SK-N-SH (cell line): ENCODE results near the gene ABCA4. TPM values are rescaled to one million over a fixed set of nuclear protein-coding genes. Genes with fewer than 3 reads are reported as not detected.

Experiments
- CTCF ChIA-PET: fragments of 300-600, 350-600 bp; formaldehyde crosslinking; extraction: SDS; loops from one replicate; lab custom pipeline; 2021; lab: Yijun Ruan, JAX
- POLR2A ChIA-PET: fragments of 350-600 bp; sonication (Branson Sonifier 250); formaldehyde crosslinking; extraction: SDS; loops from one replicate; lab custom pipeline; 2020; ENCODE audit warnings: antibody characterized with exemption, inconsistent platforms; lab: Yijun Ruan, JAX
- DNase-seq: peaks from one replicate; pipeline ENCODE4 v3.0.0; 2012
- H2AFZ ChIP-seq: fragments of 200-600 bp; sonication (generic); 2 replicates; pipeline ENCODE4 v1.8.1; 2016; ENCODE audit warnings: antibody characterized with exemption, mild to moderate bottlenecking, low read depth
- H3F3A ChIP-seq: fragments of 200-600 bp; sonication (generic); replicated peaks from 2 replicates; pipeline ENCODE3; 2016; ENCODE audit warnings: antibody characterized with exemption, mild to moderate bottlenecking; ENCODE audit not compliant: insufficient read depth
- H3K27ac ChIP-seq, 2 experiments: fragments of 200-500 bp in 1 of 2; fragments of 200-600 bp in 1 of 2; sonication (Bioruptor generic) in 1 of 2; sonication (generic), shearing (Covaris generic) in 1 of 2; 2 replicates each; pipeline versions ENCODE4 v1.5.1 to v1.6.1; 2014 to 2016; ENCODE audit warnings: low read depth in 2 of 2, inconsistent platforms in 1 of 2, low read length in 1 of 2, mild to moderate bottlenecking in 1 of 2, mixed read lengths in 1 of 2
- H3K27me3 ChIP-seq: fragments of 200-600 bp; sonication (generic), shearing (Covaris generic); 2 replicates; pipeline ENCODE4 v1.6.1; 2016; ENCODE audit warnings: mixed run types; ENCODE audit not compliant: insufficient read depth
- H3K36me3 ChIP-seq, 2 experiments: fragments of 200-500 bp in 1 of 2; fragments of 200-600 bp in 1 of 2; sonication (Bioruptor generic) in 1 of 2; sonication (generic) in 1 of 2; replicated peaks in 1 of 2; 2 replicates each; pipeline versions ENCODE3 to v1.5.1; 2014 to 2016; ENCODE audit warnings: low read length in 1 of 2, mild to moderate bottlenecking in 1 of 2; ENCODE audit not compliant: insufficient read depth in 2 of 2, control insufficient read depth in 1 of 2
- H3K4me1 ChIP-seq, 2 experiments: fragments of 200-500 bp in 1 of 2; fragments of 200-600 bp in 1 of 2; sonication (Bioruptor generic) in 1 of 2; sonication (generic), shearing (Covaris generic) in 1 of 2; 2 replicates each; pipeline versions ENCODE4 v1.5.1 to v1.6.1; 2014 to 2016; ENCODE audit warnings: low read depth in 1 of 2, low read length in 1 of 2, mixed run types in 1 of 2; ENCODE audit not compliant: insufficient read depth in 2 of 2, control insufficient read depth in 1 of 2
- H3K4me2 ChIP-seq: fragments of 200-600 bp; sonication (generic), shearing (Covaris generic); 2 replicates; pipeline ENCODE4 v1.6.1; 2017; ENCODE audit warnings: mixed run types
- H3K4me3 ChIP-seq, 2 experiments: fragments of 200-500 bp in 1 of 2; fragments of 200-600 bp in 1 of 2; sonication (Bioruptor generic) in 1 of 2; sonication (generic), shearing (Covaris generic) in 1 of 2; 2 replicates each; pipeline versions ENCODE4 v1.5.1 to v1.8.1; 2014 to 2016; ENCODE audit warnings: low read depth in 2 of 2, inconsistent platforms in 1 of 2, low read length in 1 of 2, mild to moderate bottlenecking in 1 of 2, mixed read lengths in 1 of 2, moderate library complexity in 1 of 2
- H3K79me2 ChIP-seq: fragments of 200-600 bp; sonication (generic); 2 replicates; pipeline ENCODE4 v1.8.1; 2017; ENCODE audit warnings: mild to moderate bottlenecking; ENCODE audit not compliant: insufficient read depth
- H3K9ac ChIP-seq: fragments of 200-600 bp; sonication (generic); 2 replicates; pipeline ENCODE4 v1.6.1; 2017; ENCODE audit warnings: mixed run types
- H3K9me2 ChIP-seq: fragments of 200-600 bp; sonication (generic); 2 replicates; pipeline ENCODE4 v1.6.1; 2017; ENCODE audit warnings: mixed run types
- H3K9me3 ChIP-seq: fragments of 200-600 bp; sonication (generic); 2 replicates; pipeline ENCODE4 v1.6.1; 2017; ENCODE audit warnings: mixed run types, mild to moderate bottlenecking, moderate library complexity
- H4K20me1 ChIP-seq: fragments of 200-600 bp; sonication (generic); 2 replicates; pipeline ENCODE4 v1.6.1; 2017; ENCODE audit warnings: mild to moderate bottlenecking, mixed run types; ENCODE audit not compliant: insufficient read depth
- EP300 ChIP-seq, 2 experiments: IDR thresholded peaks; 2 replicates each; pipeline versions ENCODE4 v1.4.0 to v1.6.1; 2012; ENCODE audit warnings: borderline replicate concordance in 1 of 2, low read depth in 1 of 2, low read length in 1 of 2
- EZH2phosphoT487 ChIP-seq: fragments of 200-600 bp; sonication (generic); IDR thresholded peaks from 2 replicates; pipeline ENCODE4 v1.6.1; 2017; ENCODE audit warnings: low read depth, mixed run types, mild to moderate bottlenecking, antibody characterized with exemption, moderate library complexity, borderline replicate concordance
- FOXJ3 ChIP-seq: sonication (generic); formaldehyde crosslinking; IDR thresholded peaks from 2 replicates; pipeline ENCODE4 v1.5.1; 2020; ENCODE audit warnings: mild to moderate bottlenecking, missing genetic modification reagents
- MXI1 ChIP-seq: IDR thresholded peaks from 2 replicates; pipeline ENCODE4 v1.6.1; 2012; ENCODE audit warnings: mild to moderate bottlenecking, low read depth, low read length, improper control_type of control experiment
- NFIC ChIP-seq: IDR thresholded peaks from 2 replicates; pipeline ENCODE4 v1.4.0; 2012; ENCODE audit warnings: borderline replicate concordance
- NRF1 ChIP-seq: IDR thresholded peaks from 2 replicates; pipeline ENCODE4 v1.6.1; 2012; ENCODE audit warnings: low read depth, mild to moderate bottlenecking, low read length
- POLR2AphosphoS5 ChIP-seq: IDR thresholded peaks from 2 replicates; pipeline ENCODE4 v1.6.1; 2012; ENCODE audit warnings: low read depth, low read length
- RCOR1 ChIP-seq: fragments of 150-350 bp; IDR thresholded peaks from 2 replicates; pipeline ENCODE4 v1.6.1; 2017; ENCODE audit warnings: antibody characterized with exemption, low read length
- RFX5 ChIP-seq: IDR thresholded peaks from 2 replicates; pipeline ENCODE4 v1.6.1; 2012; ENCODE audit warnings: mild to moderate bottlenecking, improper control_type of control experiment, low read length
- SIN3A ChIP-seq: IDR thresholded peaks from 2 replicates; pipeline ENCODE4 v1.6.1; 2012; ENCODE audit warnings: low read depth, mild to moderate bottlenecking, low read length, moderate library complexity, borderline replicate concordance
- SMC3 ChIP-seq: IDR thresholded peaks from 2 replicates; pipeline ENCODE4 v1.6.1; 2012; ENCODE audit warnings: low read depth, low read length, improper control_type of control experiment
- TAF1 ChIP-seq: IDR thresholded peaks from 2 replicates; pipeline ENCODE4 v1.6.1; 2012; ENCODE audit warnings: low read depth, mild to moderate bottlenecking, low read length, moderate library complexity, borderline replicate concordance
- TEAD4 ChIP-seq: IDR thresholded peaks from 2 replicates; pipeline ENCODE4 v1.4.0; 2012; ENCODE audit warnings: mild to moderate bottlenecking, borderline replicate concordance; ENCODE audit not compliant: insufficient read depth
- WGBS: methylation state at CpG from one replicate; pipeline ENCODE4 v1.1.6; 2017; ENCODE audit warnings: low lambda C conversion rate; 5-methylcytosine and 5-hydroxymethylcytosine counted together
- polyA plus RNA-seq, 3 experiments: library from polyadenylated mRNA; depleted of rRNA; stranded (reverse); fragments of >200 nt; gene quantifications; 2 replicates each; pipeline ENCODE4 v1.2.3, GENCODE V29; 2012
- TF ChIP-seq, protein P1 (sequence below): fragments of 150-350 bp; IDR thresholded peaks from 2 replicates; pipeline ENCODE4 v1.6.1; 2016; ENCODE audit warnings: mild to moderate bottlenecking, low read depth, low read length
- TF ChIP-seq, protein P2 (sequence below): IDR thresholded peaks from 2 replicates; pipeline ENCODE4; 2012
- TF ChIP-seq, protein P3 (sequence below): IDR thresholded peaks from 2 replicates; pipeline ENCODE4 v1.4.0; 2012; ENCODE audit warnings: low read depth
- TF ChIP-seq, protein P4 (sequence below): IDR thresholded peaks from 2 replicates; pipeline ENCODE4 v1.4.0; 2012; ENCODE audit warnings: low read depth, borderline replicate concordance
- TF ChIP-seq, protein P5 (sequence below): fragments of 200-600 bp; sonication (generic); IDR thresholded peaks from 2 replicates; pipeline ENCODE4 v1.6.1; 2017; ENCODE audit warnings: antibody characterized with exemption, mild to moderate bottlenecking, moderate library complexity
- TF ChIP-seq, protein P6 (sequence below): fragments of 150-350 bp; IDR thresholded peaks from 2 replicates; pipeline ENCODE4 v1.6.1; 2017; ENCODE audit warnings: antibody characterized with exemption, low read length, low read depth, borderline replicate concordance

Gene ABCA4
- polyA plus RNA-seq, 1 of the 3 experiments (the other 2 are of a cell fraction) = 0.03 TPM

DNA sequence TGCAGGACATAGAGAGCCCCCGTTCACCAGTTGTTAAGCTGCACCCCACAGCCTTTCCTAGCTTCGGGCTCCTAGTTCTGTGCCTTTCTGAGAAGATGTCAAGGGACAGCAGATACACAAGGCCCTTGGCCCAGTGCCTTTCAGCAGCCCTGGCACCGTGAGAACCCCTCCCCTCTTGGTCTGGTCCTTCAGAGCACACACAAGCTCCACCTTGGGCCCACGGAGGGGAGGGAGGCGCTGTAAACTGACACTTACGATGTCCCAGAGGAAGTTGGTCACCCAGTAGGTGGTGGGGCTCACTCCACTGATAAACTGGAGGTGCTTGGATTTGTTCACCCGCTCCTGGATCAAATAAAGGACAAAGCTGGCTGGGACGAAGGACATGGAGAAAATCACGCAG, 101.6 kb downstream of the ABCA4 start:
- TF ChIP-seq FOXJ3 (CRISPR knock-in tag) (no peak), RFX5 (no peak), NRF1 (no peak), TEAD4 (no peak), TAF1 (no peak)
- TF ChIP-seq, all 33 proteins: peak for 0
- peaks cover 0 to 8% of the 10 kb centered on the region in 2 experiments; a peak in 1 of 4 replicates for H3K4me1 ChIP-seq
- H3K9ac ChIP-seq = no peak overlapping the region
- no peaks in the 10 kb centered on the region for H3K79me2 ChIP-seq
- no peak overlapping the region for H3K4me3 ChIP-seq
- WGBS = 81% methylated on average over 9 of the region's 9 CpGs
- no peaks in the 10 kb centered on the region for H3K9me2 ChIP-seq
- ChIA-PET CTCF (interaction anchor here (0.6 to 35.1 kb wide), 3 partner anchors 21 to 315 kb away, joined by 3 to 889 read pairs (median 8); no protein-coding TSS in a partner anchor), POLR2A (no interaction called here)
- H2AFZ ChIP-seq = no peak overlapping the region
- DNase-seq = no peak
- H3K9me3 ChIP-seq = no peaks in the 10 kb centered on the region
- no peaks in the 10 kb centered on the region for H4K20me1 ChIP-seq
- no peaks in the 10 kb centered on the region for H3K36me3 ChIP-seq
- H3F3A ChIP-seq = no peaks in the 10 kb centered on the region
- H3K27me3 ChIP-seq = no peaks in the 10 kb centered on the region
- no peak overlapping the region for H3K27ac ChIP-seq
- H3K4me2 ChIP-seq = no peak overlapping the region

DNA sequence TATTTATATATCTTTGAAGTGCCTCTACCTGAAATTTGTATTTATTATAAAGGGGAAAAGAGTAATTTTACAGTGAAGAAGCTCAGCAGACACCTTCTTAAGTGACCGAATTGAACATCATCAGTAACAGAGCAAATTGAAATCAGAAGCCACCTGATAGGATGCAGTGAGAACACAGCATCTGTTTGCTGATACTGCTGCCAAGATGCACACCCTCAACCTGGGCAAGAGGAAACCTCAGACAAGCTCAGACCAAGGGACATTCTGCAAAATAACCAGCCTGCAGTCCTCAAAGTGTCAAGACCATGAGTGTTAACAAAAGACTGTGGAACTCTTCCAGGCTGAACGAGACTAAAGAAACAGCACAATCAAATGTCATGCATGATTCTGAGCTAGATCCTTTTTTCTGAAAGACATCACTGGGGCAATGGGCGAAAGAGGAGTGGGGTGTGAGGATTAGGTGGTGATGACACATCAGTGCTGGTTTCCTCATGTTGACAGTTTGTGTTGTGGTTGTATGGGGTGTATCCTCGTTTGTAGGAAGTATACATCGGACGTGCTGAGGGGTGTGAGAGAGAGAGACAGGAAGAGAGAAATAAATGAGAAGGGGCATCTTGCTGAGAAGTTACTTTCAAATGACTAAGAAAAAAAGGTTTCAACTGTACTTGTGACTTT, 103.7 kb downstream of the ABCA4 start:
- no peaks in the 10 kb centered on the region for H3K27me3 ChIP-seq
- H3K9ac ChIP-seq = no peak overlapping the region
- no peak overlapping the region for H3K4me2 ChIP-seq
- no peaks in the 10 kb centered on the region for H3K36me3 ChIP-seq
- no peak for TF ChIP-seq EP300 (IDR thresholded peaks at IDR 0.05; ENCODE audit: borderline replicate concordance in 1 of 2, low read depth in 1 of 2, low read length in 1 of 2)
- TF ChIP-seq, protein P1, sequence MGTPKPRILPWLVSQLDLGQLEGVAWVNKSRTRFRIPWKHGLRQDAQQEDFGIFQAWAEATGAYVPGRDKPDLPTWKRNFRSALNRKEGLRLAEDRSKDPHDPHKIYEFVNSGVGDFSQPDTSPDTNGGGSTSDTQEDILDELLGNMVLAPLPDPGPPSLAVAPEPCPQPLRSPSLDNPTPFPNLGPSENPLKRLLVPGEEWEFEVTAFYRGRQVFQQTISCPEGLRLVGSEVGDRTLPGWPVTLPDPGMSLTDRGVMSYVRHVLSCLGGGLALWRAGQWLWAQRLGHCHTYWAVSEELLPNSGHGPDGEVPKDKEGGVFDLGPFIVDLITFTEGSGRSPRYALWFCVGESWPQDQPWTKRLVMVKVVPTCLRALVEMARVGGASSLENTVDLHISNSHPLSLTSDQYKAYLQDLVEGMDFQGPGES = no peak
- TF ChIP-seq MXI1 = no peak
- TF ChIP-seq NFIC = no peak
- no peak for TF ChIP-seq FOXJ3 (CRISPR knock-in tag)
- TF ChIP-seq, protein P2, sequence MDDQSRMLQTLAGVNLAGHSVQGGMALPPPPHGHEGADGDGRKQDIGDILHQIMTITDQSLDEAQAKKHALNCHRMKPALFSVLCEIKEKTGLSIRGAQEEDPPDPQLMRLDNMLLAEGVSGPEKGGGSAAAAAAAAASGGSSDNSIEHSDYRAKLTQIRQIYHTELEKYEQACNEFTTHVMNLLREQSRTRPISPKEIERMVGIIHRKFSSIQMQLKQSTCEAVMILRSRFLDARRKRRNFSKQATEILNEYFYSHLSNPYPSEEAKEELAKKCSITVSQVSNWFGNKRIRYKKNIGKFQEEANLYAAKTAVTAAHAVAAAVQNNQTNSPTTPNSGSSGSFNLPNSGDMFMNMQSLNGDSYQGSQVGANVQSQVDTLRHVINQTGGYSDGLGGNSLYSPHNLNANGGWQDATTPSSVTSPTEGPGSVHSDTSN = no peak
- TF ChIP-seq, protein P3, sequence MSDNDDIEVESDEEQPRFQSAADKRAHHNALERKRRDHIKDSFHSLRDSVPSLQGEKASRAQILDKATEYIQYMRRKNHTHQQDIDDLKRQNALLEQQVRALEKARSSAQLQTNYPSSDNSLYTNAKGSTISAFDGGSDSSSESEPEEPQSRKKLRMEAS = no peak
- TF ChIP-seq SIN3A = no peak
- no peak for TF ChIP-seq EZH2phosphoT487
- TF ChIP-seq TEAD4 = no peak
- TF ChIP-seq, protein P4, sequence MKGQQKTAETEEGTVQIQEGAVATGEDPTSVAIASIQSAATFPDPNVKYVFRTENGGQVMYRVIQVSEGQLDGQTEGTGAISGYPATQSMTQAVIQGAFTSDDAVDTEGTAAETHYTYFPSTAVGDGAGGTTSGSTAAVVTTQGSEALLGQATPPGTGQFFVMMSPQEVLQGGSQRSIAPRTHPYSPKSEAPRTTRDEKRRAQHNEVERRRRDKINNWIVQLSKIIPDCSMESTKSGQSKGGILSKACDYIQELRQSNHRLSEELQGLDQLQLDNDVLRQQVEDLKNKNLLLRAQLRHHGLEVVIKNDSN = no peak
- TF ChIP-seq, protein P5, sequence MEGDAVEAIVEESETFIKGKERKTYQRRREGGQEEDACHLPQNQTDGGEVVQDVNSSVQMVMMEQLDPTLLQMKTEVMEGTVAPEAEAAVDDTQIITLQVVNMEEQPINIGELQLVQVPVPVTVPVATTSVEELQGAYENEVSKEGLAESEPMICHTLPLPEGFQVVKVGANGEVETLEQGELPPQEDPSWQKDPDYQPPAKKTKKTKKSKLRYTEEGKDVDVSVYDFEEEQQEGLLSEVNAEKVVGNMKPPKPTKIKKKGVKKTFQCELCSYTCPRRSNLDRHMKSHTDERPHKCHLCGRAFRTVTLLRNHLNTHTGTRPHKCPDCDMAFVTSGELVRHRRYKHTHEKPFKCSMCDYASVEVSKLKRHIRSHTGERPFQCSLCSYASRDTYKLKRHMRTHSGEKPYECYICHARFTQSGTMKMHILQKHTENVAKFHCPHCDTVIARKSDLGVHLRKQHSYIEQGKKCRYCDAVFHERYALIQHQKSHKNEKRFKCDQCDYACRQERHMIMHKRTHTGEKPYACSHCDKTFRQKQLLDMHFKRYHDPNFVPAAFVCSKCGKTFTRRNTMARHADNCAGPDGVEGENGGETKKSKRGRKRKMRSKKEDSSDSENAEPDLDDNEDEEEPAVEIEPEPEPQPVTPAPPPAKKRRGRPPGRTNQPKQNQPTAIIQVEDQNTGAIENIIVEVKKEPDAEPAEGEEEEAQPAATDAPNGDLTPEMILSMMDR = no peak
- no peak for TF ChIP-seq RCOR1
- TF ChIP-seq, protein P6, sequence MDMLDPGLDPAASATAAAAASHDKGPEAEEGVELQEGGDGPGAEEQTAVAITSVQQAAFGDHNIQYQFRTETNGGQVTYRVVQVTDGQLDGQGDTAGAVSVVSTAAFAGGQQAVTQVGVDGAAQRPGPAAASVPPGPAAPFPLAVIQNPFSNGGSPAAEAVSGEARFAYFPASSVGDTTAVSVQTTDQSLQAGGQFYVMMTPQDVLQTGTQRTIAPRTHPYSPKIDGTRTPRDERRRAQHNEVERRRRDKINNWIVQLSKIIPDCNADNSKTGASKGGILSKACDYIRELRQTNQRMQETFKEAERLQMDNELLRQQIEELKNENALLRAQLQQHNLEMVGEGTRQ = no peak
- no peak for TF ChIP-seq SMC3
- no peak for TF ChIP-seq TAF1
- TF ChIP-seq POLR2AphosphoS5 = no peak
- H3K9me2 ChIP-seq = no peaks in the 10 kb centered on the region
- H3F3A ChIP-seq = no peaks in the 10 kb centered on the region
- H3K4me1 ChIP-seq = peaks cover 0 to 4% of the 10 kb centered on the region in 2 experiments; a peak in 2 of 4 replicates
- no peaks in the 10 kb centered on the region for H3K9me3 ChIP-seq
- ChIA-PET CTCF (interaction anchor here (1.0 to 35.1 kb wide), 7 partner anchors 9 to 317 kb away, joined by 3 to 889 read pairs (median 4); no protein-coding TSS in a partner anchor), POLR2A (no interaction called here)
- H3K4me3 ChIP-seq = no peak overlapping the region
- no peak overlapping the region for H2AFZ ChIP-seq
- no peak for DNase-seq
- no peak overlapping the region for H3K27ac ChIP-seq
- no peaks in the 10 kb centered on the region for H4K20me1 ChIP-seq
- H3K79me2 ChIP-seq = no peaks in the 10 kb centered on the region
- WGBS = 62% methylated on average over 6 of the region's 6 CpGs
